ENCODE measurements around the gene SPCS3. TPM values are rescaled to one million over a fixed set of nuclear protein-coding genes. Genes with fewer than 3 reads are reported as not detected.

The SPCS3 gene
- total RNA-seq, 4 donors from 2014 or later: 32.6 to 73.1 (median 57.5) TPM

GRCh38 chr4:176334066-176334465, 14.3 kb downstream of the SPCS3 start:
- Histone ChIP-seq H3K27ac (no peak overlapping the region), H3K4me3 (no peak overlapping the region), H3K36me3 (peaks cover 0 to 29% of the 10 kb centered on the region in 2 donors), H3K27me3 (no peaks in the 10 kb centered on the region), H3K9me3 (no peaks in the 10 kb centered on the region), H3K4me1 (peaks cover 0 to 6% (median 0%) of the 10 kb centered on the region in 3 donors)
- 86% methylated on average over 5 of the region's 5 CpGs; no CpG with 5 or more reads in 1 of the 2 donors for WGBS, 2 donors (ENCODE audit: low coverage in 1 of 2)
- no peak for ATAC-seq
- TF ChIP-seq POLR2A (IDR thresholded peaks at IDR 0.05): no peak
- TF ChIP-seq CTCF (IDR thresholded peaks at IDR 0.05): no peak
- TF ChIP-seq EP300 (IDR thresholded peaks at IDR 0.05): no peak
- no peak for TF ChIP-seq POLR2AphosphoS5 (IDR thresholded peaks at IDR 0.05)

GRCh38 chr4:176335421-176335820, 15.7 kb downstream of the SPCS3 start:
- Histone ChIP-seq H3K27me3 (no peaks in the 10 kb centered on the region), H3K27ac (no peak overlapping the region), H3K36me3 (peaks cover 0 to 18% of the 10 kb centered on the region in 2 donors), H3K4me1 (peaks cover 0 to 11% (median 0%) of the 10 kb centered on the region in 3 donors), H3K9me3 (no peaks in the 10 kb centered on the region), H3K4me3 (no peak overlapping the region)
- TF ChIP-seq CTCF (IDR thresholded peaks at IDR 0.05) (no peak), EP300 (IDR thresholded peaks at IDR 0.05) (no peak), POLR2AphosphoS5 (IDR thresholded peaks at IDR 0.05) (no peak), POLR2A (IDR thresholded peaks at IDR 0.05) (no peak)
- 67 to 88% methylated on average over 1 of the region's 1 CpG for WGBS, 2 donors (ENCODE audit: low coverage in 1 of 2)
- no peak for ATAC-seq

GRCh38 chr4:176339936-176340761, 20.4 kb downstream of the SPCS3 start:
- peaks cover 0 to 11% (median 0%) of the 10 kb centered on the region in 3 donors for H3K4me1 ChIP-seq
- no peak for TF ChIP-seq CTCF (IDR thresholded peaks at IDR 0.05)
- TF ChIP-seq POLR2AphosphoS5 (IDR thresholded peaks at IDR 0.05): no peak
- no peak for TF ChIP-seq POLR2A (IDR thresholded peaks at IDR 0.05)
- no peak for TF ChIP-seq EP300 (IDR thresholded peaks at IDR 0.05)
- no peaks in the 10 kb centered on the region for H3K27me3 ChIP-seq
- no peak for ATAC-seq
- no peak overlapping the region for H3K27ac ChIP-seq
- H3K9me3 ChIP-seq: peaks cover 0 to 21% (median 0%) of the 10 kb centered on the region in 3 donors
- no peak overlapping the region for H3K4me3 ChIP-seq
- peaks cover 0 to 7% of the 10 kb centered on the region in 2 donors for H3K36me3 ChIP-seq
- WGBS, 2 donors (ENCODE audit: low coverage in 1 of 2): 41 to 59% methylated on average over 3 of the region's 3 CpGs

GRCh38 chr4:176340871-176341685, 21.3 kb downstream of the SPCS3 start:
- no peak for ATAC-seq
- H3K36me3 ChIP-seq: peaks cover 0 to 7% of the 10 kb centered on the region in 2 donors
- no peak overlapping the region for H3K27ac ChIP-seq
- TF ChIP-seq EP300 (IDR thresholded peaks at IDR 0.05): no peak
- peak in 3 of 4 experiments; percentile 32 to 59 (median 38) for TF ChIP-seq CTCF (IDR thresholded peaks at IDR 0.05)
- TF ChIP-seq POLR2AphosphoS5 (IDR thresholded peaks at IDR 0.05): no peak
- TF ChIP-seq POLR2A (IDR thresholded peaks at IDR 0.05): no peak
- H3K9me3 ChIP-seq: peaks cover 0 to 21% (median 0%) of the 10 kb centered on the region in 3 donors
- 35 to 40% methylated on average over 5 to 8 of the region's 8 CpGs for WGBS, 2 donors (ENCODE audit: low coverage in 1 of 2)
- H3K27me3 ChIP-seq: no peaks in the 10 kb centered on the region
- H3K4me1 ChIP-seq: peaks cover 0 to 11% (median 0%) of the 10 kb centered on the region in 3 donors
- H3K4me3 ChIP-seq: no peak overlapping the region
